ENCODE data around the gene CPAMD8. TPM values are rescaled to one million over a fixed set of nuclear protein-coding genes. Genes with fewer than 3 reads are reported as not detected.

The CPAMD8 gene
- total and polyA plus RNA-seq, 2 of the 8 experiments (the other 6 are each of a cell fraction or from before 2014, with no cell fraction given) = 6.1 to 9.2 TPM

GRCh38 chr19:16957855-16958254, 68.8 kb downstream of the CPAMD8 start (continued):
- no peak for TF ChIP-seq BCL11A (IDR thresholded peaks at IDR 0.05; ENCODE audit: low read depth in 2 of 2, low read length in 2 of 2)

Measured in H1 (cell line).